Lower leg skin (tissue), 3 donors: ENCODE measurements around the gene FA2H.

Experiments used
- POLR2A ChIP-seq, 2 donors: fragments of 450-650 bp; IDR thresholded peaks; one replicate each; pipeline ENCODE4 v1.6.1; 2016 to 2017; ENCODE audit warnings: antibody characterized with exemption in 2 of 2, mild to moderate bottlenecking in 1 of 2, moderate library complexity in 1 of 2
- TF ChIP-seq, protein P1 (sequence below), 3 donors: fragments of 450-650 bp; IDR thresholded peaks; one replicate each; pipeline ENCODE4 v1.5.1; 2016; ENCODE audit warnings: antibody characterized with exemption in 3 of 3, mild to moderate bottlenecking in 3 of 3, moderate library complexity in 2 of 3

DNA sequence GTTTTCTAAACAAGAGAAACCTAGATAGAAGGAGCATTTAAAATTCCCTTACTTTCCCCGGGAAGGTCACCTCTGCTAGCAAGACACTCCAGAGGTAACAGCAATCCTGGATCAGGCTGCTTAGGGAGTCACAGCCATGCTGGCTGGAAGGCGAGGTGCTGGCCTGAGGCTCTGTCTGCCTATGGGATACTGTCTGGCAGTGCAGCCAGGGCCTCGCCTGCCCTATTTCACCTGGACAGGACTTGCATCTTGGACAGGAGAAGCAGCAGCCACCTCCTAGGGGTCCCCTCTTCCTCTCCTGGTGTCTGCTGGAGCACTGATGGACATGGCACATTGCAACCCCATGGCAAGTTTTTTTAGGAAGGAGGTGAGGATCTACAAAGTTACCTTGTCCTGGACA lies 15.1 kb downstream of the FA2H start:
- no peak for TF ChIP-seq POLR2A (IDR thresholded peaks at IDR 0.05)
- TF ChIP-seq, protein P1, sequence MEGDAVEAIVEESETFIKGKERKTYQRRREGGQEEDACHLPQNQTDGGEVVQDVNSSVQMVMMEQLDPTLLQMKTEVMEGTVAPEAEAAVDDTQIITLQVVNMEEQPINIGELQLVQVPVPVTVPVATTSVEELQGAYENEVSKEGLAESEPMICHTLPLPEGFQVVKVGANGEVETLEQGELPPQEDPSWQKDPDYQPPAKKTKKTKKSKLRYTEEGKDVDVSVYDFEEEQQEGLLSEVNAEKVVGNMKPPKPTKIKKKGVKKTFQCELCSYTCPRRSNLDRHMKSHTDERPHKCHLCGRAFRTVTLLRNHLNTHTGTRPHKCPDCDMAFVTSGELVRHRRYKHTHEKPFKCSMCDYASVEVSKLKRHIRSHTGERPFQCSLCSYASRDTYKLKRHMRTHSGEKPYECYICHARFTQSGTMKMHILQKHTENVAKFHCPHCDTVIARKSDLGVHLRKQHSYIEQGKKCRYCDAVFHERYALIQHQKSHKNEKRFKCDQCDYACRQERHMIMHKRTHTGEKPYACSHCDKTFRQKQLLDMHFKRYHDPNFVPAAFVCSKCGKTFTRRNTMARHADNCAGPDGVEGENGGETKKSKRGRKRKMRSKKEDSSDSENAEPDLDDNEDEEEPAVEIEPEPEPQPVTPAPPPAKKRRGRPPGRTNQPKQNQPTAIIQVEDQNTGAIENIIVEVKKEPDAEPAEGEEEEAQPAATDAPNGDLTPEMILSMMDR (IDR thresholded peaks at IDR 0.05): no peak
